ENCODE data around the gene UBXN10.

The UBXN10 gene

DNA sequence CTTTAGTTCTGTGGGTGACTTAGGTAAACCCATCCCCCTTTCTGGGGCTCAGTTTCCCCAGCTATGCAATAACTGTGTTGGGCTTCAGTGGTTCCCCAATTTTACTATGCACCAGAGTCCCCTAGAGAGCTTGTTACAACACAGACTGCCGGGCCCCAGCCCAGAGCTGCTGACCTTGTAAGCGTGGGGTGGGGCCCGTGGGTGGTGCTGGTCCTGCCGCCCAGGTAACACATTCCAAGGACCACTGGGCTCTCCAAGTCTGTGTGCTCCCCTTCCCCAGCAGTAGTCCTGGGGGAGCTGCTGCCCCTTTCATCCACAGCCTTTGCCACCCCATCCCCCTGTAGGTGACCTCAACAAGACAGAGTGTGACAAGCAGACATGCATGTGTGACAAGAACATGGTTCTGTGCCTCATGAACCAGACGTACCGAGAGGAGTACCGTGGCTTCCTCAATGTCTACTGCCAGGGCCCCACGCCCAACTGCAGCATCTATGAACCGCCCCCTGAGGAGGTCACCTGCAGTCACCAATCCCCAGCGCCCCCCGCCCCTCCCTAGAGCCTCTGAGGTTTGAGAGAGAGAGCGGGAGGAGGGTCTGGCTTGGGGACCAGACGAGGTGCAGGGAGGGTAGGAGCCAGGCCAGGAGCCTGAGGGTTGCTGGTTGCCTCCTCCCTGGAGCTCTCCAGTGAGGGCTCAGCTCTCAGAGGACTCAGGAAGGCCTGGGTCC lies 37.9 kb upstream of the UBXN10 start:
- DNase-seq (ENCODE audit: insufficient read length, low spot score) (no peak), FAIRE-seq (no peak)
- TF ChIP-seq POLR2A (IDR thresholded peaks at IDR 0.05; ENCODE audit: low read depth, low read length) = no peak

DNA sequence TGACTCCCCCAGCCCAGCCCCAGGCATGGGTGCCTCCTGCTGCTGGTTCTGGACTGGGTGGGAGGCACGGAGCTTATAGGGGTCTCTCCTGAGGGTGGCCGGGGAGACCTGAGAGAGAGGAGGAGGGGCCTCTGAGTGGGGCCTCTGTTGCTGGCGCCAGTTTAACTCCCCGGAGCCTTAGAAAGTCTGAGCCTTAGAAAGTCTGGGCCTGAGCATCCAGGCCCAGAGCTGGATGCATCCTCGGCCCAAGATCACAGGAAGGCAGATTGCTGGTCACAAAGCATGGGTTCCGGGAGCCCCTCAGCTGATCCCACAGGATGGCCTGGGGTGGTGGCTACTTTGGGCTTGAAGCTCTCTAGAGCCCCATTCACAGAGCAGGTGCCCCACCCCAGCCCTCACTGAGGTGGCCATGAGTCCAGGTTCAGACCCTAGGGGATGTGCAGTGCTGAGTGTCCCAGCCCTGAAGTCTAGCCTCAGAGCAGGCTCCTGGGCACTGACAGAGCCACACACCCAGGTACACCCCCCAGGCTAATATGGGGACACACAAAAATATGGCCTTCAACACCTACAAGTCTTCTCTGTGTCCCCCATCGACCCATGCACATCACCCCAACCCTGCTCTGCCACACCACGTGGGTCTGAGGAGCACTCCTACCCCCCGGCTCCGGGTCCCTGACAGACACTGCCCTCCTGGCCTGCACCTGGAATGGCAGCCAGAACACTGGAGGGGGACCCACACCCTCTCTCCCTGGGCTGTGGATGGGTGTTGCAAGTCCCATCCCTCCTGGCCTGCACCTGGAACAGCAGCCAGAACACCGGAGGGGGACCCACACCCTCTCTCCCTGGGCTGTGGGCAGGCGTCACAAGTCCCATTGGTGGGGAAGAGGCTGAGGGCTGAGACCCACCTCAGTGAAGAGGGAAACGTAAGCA lies 37.1 kb upstream of the UBXN10 start:
- no peak for TF ChIP-seq POLR2A (IDR thresholded peaks at IDR 0.05; ENCODE audit: low read depth, low read length)
- DNase-seq (ENCODE audit: insufficient read length, low spot score) (no peak), FAIRE-seq (no peak)

DNA sequence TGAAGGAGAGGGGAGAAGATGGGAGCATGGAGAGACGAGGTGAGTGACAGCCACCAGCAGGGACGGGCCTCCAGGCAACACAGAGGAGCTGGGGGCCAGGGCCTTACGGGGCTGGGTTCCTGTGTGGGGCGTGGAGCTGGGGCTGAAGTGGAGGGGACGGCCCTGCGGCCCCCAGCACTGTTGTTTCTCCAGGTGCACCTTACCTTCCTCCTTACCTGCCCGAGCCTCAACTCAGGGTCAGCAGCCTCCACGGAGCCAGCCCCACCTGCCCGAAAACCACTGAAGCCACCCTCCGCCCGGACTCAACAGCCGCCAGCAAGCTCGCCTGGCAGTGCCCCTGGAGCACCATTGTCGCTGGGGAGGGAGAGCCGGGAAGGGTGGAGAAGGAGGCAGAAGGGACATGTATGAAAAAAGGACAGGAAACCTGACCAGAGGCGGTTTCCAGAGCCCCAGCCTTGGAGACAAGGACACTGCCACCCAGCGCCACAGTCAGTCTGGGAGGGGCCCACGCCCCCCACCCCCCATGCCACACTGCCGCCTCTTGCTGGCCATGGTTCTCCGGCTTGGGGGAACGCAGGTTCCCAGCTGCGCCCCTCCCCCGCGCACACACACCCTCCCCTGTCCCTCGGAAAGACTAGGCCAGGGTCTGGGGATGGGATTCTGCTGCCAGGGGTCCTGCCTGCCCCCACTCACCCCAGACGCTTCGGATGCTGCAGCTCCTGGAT lies 36.1 kb upstream of the UBXN10 start:
- no peak for TF ChIP-seq POLR2A (IDR thresholded peaks at IDR 0.05; ENCODE audit: low read depth, low read length)
- DNase-seq (ENCODE audit: insufficient read length, low spot score) (no peak), FAIRE-seq (no peak)

DNA sequence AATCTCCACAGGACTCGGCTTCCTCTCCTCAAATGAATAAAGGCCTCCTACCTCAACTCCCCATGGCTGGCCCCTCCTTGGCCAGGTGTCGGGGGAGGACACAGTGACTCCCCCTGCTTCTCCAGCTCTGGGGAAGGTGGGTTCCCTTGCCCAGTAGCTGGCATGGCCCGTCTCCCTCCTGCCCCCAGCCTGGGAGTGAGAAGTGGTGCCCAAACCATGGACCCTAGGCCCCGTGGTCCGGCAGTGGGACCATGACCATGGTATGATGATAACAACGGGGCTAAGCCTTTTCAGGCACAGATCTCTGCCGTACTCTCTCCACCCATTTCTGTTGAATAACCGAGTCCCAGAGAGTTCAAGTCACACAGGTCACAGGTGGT lies 35.6 kb upstream of the UBXN10 start:
- no peak for DNase-seq (ENCODE audit: insufficient read length, low spot score)
- no peak for FAIRE-seq
- no peak for TF ChIP-seq POLR2A (IDR thresholded peaks at IDR 0.05; ENCODE audit: low read depth, low read length)

DNA sequence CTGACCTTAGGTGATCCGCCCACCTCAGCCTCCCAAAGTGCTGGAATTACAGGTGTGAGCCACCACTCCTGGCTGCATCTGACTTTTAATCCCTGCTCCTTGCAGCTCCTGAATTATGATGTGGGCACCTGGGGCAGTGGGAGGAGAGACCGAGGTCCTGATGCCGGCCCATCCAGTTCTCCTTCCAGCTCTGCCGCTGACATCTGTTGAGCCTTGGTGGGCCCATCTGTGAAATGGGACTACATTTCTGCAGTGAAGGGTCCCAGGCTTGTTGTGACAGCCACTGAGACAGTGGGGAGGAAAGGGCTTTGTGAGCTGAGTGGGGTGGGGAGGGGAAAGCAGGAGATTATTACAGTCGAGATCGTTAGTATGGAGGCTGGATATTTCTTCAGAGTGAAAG lies 34.9 kb upstream of the UBXN10 start:
- TF ChIP-seq POLR2A (IDR thresholded peaks at IDR 0.05; ENCODE audit: low read depth, low read length) = no peak
- DNase-seq (ENCODE audit: insufficient read length, low spot score) = no peak
- no peak for FAIRE-seq

DNA sequence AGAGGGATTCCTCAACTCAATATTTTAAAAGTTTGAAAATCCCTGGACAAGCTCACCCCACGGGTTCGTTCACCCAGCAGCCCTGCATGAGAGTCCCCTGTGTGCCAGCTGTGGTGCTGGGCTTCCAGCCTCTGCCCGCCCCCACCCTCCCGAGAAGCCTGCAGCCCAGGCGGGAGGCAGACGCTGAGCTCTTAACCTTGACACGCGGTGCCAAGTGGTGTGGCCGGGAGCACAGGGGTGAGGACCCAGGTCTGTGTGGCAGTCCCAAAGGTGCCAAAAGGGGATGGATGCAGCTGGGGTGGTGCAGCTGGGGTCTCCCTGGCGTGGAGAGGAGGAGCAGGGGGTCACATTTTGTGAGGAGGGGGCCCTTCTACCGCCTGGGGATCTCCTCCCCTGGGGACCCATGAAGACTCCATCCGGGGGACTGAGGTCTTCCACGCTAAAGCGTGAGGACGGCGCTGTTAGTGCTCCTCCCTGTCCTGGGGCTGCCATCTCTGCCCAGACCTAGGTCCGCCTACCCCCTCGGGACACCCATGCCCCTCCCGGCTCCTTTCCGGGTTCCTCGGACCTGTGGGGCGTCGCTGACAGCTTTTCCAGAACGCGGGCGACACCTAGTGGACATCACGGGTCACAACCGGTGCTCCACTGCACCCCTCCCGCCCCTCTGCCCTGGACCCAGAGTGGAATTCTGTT lies 33.8 kb upstream of the UBXN10 start:
- FAIRE-seq (peak; percentile 15), DNase-seq (ENCODE audit: insufficient read length, low spot score) (peak; percentile 83)
- TF ChIP-seq POLR2A (IDR thresholded peaks at IDR 0.05; ENCODE audit: low read depth, low read length) = no peak

DNA sequence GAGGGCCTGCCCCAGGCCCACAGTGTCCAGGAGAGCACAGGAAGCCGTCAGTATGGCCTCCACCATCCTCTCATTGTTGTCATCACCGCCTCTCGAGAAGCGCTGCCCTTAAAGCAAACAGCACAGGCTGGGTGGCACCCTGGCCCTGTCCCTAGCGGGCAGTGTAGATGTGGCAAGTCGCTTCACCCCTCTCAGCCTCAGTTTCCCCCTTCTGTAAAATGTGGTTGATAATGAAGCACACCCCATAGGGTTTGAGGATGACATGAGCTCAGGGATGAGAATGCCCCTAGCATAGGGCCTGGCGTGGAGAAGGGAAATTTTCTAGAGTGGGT lies 33.3 kb upstream of the UBXN10 start:
- no peak for DNase-seq (ENCODE audit: insufficient read length, low spot score)
- no peak for FAIRE-seq
- TF ChIP-seq POLR2A (IDR thresholded peaks at IDR 0.05; ENCODE audit: low read depth, low read length) = no peak

DNA sequence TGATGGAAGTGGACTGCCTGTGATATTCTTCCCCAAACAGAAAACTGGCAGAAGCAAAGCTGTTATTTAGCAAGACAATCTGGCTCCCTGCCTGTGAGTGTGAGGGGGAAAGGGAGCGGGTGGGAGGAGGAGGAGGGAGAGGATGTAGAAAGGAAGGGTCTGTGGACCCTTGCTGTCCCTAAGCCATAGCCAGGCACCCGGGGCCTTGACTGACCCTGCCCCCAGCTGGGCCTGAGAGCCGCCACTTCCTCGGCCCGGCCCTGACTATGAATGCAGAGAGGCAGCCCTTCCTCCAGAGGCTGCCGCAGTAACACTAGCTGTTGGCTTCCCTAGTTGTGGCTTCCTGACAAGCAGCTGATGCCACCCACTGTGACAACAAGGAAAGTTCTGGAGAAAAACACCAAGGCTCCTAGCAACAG lies 32.9 kb upstream of the UBXN10 start:
- no peak for FAIRE-seq
- no peak for DNase-seq (ENCODE audit: insufficient read length, low spot score)
- TF ChIP-seq POLR2A (IDR thresholded peaks at IDR 0.05; ENCODE audit: low read depth, low read length) = no peak

DNA sequence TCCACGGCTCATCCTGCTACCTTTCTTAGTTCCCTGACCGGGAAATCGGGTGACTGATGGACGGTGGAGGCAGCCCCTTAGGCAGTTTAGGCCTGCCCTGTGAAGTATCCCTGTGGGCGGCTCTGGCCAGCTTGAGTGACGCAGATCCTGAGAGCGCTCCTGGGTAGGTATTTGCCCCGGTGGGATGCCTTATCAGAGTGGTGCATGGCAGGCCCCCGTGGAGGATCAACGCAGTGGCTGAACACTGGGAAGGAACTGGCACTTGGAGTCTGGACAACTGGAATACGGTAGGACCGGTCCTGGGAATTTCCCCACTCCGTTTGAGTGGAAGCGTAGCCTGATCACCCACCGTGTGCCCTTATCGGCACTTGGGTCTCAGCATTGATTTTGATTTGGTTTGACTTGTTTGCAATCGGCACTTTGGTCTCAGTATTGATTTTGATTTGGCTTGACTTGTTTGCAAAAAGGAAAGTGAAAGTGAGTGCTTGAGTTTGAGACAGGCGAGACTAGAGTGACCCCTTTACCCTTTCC lies 31.5 kb upstream of the UBXN10 start:
- FAIRE-seq (no peak), DNase-seq (ENCODE audit: insufficient read length, low spot score) (no peak)
- TF ChIP-seq POLR2A (IDR thresholded peaks at IDR 0.05; ENCODE audit: low read depth, low read length) = no peak

DNA sequence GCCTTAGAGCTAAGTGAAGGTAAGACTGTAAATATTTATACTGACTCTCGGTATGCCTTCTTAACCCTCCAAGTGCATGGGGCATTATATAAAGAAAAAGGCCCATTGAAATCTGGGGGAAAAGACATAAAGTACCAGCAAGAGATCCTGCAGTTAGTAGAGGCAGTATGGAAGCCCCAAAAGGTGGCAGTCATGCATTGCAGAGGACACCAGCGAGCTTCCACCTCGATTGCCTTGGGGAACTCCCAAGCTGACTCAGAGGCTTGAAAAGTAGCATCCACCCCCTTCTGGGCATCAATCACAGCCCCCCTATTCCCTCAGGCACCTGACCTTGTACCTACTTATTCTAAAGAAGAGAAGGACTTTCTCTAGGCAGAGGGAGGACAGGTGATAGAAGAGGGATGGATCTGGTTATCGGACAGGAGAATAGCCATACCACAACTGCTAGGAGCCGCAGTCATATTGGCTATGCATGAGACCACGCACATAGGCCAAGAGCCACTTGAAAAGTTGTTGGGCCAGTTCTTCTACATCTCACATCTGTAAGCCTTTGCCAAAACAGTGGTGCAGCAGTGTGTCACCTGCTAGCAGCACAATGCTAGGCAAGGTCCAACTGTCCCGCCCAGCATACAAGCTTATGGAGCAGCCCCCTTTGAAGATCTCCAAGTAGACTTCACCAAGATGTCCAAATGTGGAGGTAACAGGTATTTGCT lies 27.4 kb upstream of the UBXN10 start:
- FAIRE-seq (no peak), DNase-seq (ENCODE audit: insufficient read length, low spot score) (no peak)
- no peak for TF ChIP-seq POLR2A (IDR thresholded peaks at IDR 0.05; ENCODE audit: low read depth, low read length)

DNA sequence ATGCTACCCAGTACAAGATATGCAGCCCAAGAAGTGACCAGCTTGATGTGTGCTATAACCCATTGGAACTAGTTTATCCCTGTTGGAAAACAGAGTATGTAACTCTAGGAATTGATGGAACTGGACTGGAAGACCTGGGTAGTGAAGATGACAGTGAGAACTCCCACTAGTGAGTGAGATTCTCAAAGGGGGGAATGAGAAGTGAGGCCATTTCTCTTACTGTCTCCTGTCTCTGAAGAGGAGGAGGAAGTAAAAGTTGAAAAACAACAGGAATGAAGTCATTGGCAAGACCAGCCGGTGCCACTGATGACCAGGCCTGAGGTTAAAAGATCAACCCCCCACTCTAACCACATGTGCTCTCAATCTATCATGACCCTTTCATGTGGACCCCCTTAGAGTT lies 25.9 kb upstream of the UBXN10 start:
- TF ChIP-seq POLR2A (IDR thresholded peaks at IDR 0.05; ENCODE audit: low read depth, low read length) = no peak
- FAIRE-seq (no peak), DNase-seq (ENCODE audit: insufficient read length, low spot score) (no peak)

DNA sequence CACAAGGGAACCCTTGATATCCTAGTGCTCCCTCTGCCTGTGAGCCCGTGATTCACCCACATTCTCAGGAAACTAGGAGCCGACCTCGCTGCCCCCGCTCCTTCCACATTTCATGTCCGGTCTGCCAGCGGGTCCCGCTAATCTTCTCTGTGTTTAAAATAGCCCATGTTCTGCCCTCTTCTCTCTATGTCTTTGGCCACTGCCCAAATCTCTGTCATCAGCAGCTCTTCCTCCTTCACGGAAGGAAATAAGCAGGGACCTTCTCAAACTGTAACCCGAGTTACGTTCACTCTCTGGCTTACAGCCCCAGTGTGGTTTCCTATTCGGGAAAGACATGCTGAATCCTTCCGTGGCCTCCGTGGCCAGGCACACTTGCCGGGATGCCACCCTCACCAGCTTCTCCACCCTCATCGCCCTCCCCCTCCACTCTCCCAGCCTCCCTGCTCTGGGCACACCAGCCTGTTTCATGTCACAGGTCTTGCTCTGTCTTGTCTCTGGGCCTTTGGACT lies 21.1 kb upstream of the UBXN10 start:
- FAIRE-seq = no peak

DNA sequence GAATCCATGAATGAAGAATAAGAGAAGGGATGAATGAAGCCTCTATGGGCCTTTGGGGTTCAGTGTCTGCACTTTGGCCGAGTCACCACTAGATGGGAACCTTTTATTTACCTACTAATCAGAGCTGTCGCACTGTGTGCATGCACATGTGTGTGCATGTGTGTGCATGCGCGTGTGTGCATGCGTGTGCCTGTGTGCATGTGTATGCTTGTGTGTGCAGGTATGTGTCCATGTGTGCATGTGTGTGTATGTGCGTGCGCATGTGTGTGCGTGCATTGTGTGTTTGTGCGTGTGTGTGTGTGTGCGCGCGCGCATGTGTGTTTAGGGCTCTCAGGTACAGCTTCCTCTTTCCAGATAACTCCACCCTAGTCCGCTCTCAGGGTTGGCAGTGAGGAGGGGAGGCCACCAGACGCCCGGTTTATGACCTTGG lies 20.4 kb upstream of the UBXN10 start:
- no peak for DNase-seq (ENCODE audit: insufficient read length, low spot score)
- TF ChIP-seq POLR2A (IDR thresholded peaks at IDR 0.05; ENCODE audit: low read depth, low read length) = no peak
- no peak for FAIRE-seq

More for the DNA sequence above, 21.1 kb upstream of the UBXN10 start:
- no peak for DNase-seq (ENCODE audit: insufficient read length, low spot score)
- TF ChIP-seq POLR2A (IDR thresholded peaks at IDR 0.05; ENCODE audit: low read depth, low read length) = no peak

Data from H54 (cell line).